ENCODE results near the gene TMCC2.

The TMCC2 gene

GRCh38 chr1:205227584-205228013, at the start of gene TMCC2:
Gene TMCC2 (plus strand): TSS chr1:205227946. CDS start chr1:205228565, 619 bp downstream.
- peak; percentile 91 for DNase-seq

GRCh38 chr1:205179842-205180241, 47.9 kb upstream of the TMCC2 start:
- peak; percentile 43 for DNase-seq

- peak; percentile 26 for DNase-seq
Observed at GRCh38 chr1:205180331-205180730, 47.4 kb upstream of the TMCC2 start.

- DNase-seq = no peak
Observed at GRCh38 chr1:205182930-205183329, 44.8 kb upstream of the TMCC2 start.

GRCh38 chr1:205183676-205184335, 43.9 kb upstream of the TMCC2 start:
- no peak for DNase-seq

GRCh38 chr1:205186191-205186590, 41.6 kb upstream of the TMCC2 start:
- DNase-seq = no peak

- no peak for DNase-seq
Observed at GRCh38 chr1:205187420-205187819, 40.3 kb upstream of the TMCC2 start.

- no peak for DNase-seq
Observed at GRCh38 chr1:205188098-205188497, 39.6 kb upstream of the TMCC2 start.

GRCh38 chr1:205188596-205188995, 39.1 kb upstream of the TMCC2 start:
- DNase-seq = no peak

GRCh38 chr1:205189131-205189530, 38.6 kb upstream of the TMCC2 start:
- no peak for DNase-seq

- no peak for DNase-seq
Observed at GRCh38 chr1:205190845-205191577, 36.7 kb upstream of the TMCC2 start.

- no peak for DNase-seq
Observed at GRCh38 chr1:205191622-205192021, 36.1 kb upstream of the TMCC2 start.

- DNase-seq = no peak
Observed at GRCh38 chr1:205192287-205192686, 35.5 kb upstream of the TMCC2 start.

- peak; percentile 75 for DNase-seq
Observed at GRCh38 chr1:205199090-205199930, 28.4 kb upstream of the TMCC2 start.

- DNase-seq = no peak
Observed at GRCh38 chr1:205199931-205200299, 27.8 kb upstream of the TMCC2 start.

- peak; percentile 57 for DNase-seq
Observed at GRCh38 chr1:205204552-205204951, 23.2 kb upstream of the TMCC2 start.

GRCh38 chr1:205205055-205205454, 22.7 kb upstream of the TMCC2 start:
- DNase-seq = no peak

- no peak for DNase-seq
Observed at GRCh38 chr1:205208811-205209210, 18.9 kb upstream of the TMCC2 start.

- peak; percentile 20 for DNase-seq
Observed at GRCh38 chr1:205210756-205211168, 17.0 kb upstream of the TMCC2 start.

GRCh38 chr1:205211169-205211838, 16.4 kb upstream of the TMCC2 start, which contains the start of gene DSTYK:
Gene DSTYK (minus strand): TSS chr1:205211702. CDS start chr1:205211535, 167 bp downstream.
- DNase-seq = peak; percentile 96

GRCh38 chr1:205211839-205212536, 15.8 kb upstream of the TMCC2 start:
- DNase-seq = no peak

- no peak for DNase-seq
Observed at GRCh38 chr1:205214756-205215155, 13.0 kb upstream of the TMCC2 start.

All from EL (cell line).